ENCODE data around the gene SLC22A1.

DNA sequence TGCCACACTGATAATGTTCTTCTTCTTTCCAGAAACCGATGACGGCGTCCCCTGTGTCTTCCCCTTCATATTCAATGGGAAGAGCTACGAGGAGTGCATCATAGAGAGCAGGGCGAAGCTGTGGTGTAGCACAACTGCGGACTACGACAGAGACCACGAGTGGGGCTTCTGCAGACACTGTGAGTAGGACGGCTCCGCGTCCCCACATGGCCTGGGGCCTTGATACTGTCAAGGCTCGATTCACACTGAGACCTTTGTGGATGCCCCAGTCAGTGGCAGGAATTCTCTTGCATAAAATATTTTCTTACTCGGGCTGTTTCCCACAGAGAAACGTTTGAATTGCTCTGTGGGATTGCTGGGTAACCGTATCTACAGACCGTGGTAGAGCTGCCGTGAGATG, 41.5 kb upstream of the SLC22A1 start:
- TF ChIP-seq, protein P1, sequence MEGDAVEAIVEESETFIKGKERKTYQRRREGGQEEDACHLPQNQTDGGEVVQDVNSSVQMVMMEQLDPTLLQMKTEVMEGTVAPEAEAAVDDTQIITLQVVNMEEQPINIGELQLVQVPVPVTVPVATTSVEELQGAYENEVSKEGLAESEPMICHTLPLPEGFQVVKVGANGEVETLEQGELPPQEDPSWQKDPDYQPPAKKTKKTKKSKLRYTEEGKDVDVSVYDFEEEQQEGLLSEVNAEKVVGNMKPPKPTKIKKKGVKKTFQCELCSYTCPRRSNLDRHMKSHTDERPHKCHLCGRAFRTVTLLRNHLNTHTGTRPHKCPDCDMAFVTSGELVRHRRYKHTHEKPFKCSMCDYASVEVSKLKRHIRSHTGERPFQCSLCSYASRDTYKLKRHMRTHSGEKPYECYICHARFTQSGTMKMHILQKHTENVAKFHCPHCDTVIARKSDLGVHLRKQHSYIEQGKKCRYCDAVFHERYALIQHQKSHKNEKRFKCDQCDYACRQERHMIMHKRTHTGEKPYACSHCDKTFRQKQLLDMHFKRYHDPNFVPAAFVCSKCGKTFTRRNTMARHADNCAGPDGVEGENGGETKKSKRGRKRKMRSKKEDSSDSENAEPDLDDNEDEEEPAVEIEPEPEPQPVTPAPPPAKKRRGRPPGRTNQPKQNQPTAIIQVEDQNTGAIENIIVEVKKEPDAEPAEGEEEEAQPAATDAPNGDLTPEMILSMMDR (IDR thresholded peaks at IDR 0.05) = no peak
- no peak for TF ChIP-seq POLR2AphosphoS5 (IDR thresholded peaks at IDR 0.05; ENCODE audit: low read depth, low read length)
- TF ChIP-seq, protein P2, sequence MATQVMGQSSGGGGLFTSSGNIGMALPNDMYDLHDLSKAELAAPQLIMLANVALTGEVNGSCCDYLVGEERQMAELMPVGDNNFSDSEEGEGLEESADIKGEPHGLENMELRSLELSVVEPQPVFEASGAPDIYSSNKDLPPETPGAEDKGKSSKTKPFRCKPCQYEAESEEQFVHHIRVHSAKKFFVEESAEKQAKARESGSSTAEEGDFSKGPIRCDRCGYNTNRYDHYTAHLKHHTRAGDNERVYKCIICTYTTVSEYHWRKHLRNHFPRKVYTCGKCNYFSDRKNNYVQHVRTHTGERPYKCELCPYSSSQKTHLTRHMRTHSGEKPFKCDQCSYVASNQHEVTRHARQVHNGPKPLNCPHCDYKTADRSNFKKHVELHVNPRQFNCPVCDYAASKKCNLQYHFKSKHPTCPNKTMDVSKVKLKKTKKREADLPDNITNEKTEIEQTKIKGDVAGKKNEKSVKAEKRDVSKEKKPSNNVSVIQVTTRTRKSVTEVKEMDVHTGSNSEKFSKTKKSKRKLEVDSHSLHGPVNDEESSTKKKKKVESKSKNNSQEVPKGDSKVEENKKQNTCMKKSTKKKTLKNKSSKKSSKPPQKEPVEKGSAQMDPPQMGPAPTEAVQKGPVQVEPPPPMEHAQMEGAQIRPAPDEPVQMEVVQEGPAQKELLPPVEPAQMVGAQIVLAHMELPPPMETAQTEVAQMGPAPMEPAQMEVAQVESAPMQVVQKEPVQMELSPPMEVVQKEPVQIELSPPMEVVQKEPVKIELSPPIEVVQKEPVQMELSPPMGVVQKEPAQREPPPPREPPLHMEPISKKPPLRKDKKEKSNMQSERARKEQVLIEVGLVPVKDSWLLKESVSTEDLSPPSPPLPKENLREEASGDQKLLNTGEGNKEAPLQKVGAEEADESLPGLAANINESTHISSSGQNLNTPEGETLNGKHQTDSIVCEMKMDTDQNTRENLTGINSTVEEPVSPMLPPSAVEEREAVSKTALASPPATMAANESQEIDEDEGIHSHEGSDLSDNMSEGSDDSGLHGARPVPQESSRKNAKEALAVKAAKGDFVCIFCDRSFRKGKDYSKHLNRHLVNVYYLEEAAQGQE (IDR thresholded peaks at IDR 0.05; ENCODE audit: insufficient read depth in 1 of 2, low read depth in 2 of 2, low read length in 1 of 2) = no peak
- TF ChIP-seq SIN3A (IDR thresholded peaks at IDR 0.05; ENCODE audit: borderline replicate concordance, insufficient read depth, low read depth, low read length) = no peak
- TF ChIP-seq TCF7L2 (IDR thresholded peaks at IDR 0.05; ENCODE audit: low read depth, low read length) = no peak

All from Panc1 (cell line).